Kidney epithelial cell (primary cell): ENCODE data around the gene CERS1. TPM values are rescaled to one million over a fixed set of nuclear protein-coding genes. Genes with fewer than 3 reads are reported as not detected.
"Not testable (repeated sequence)": the region's sequence is repeated elsewhere in the genome, so short reads cannot be mapped to it uniquely, and the experiment has no call there.

Source experiments
- DNase-seq: peaks from one replicate; pipeline ENCODE4 v3.0.0-alpha.2; 2010; ENCODE audit warnings: low read depth
- H3K27me3 ChIP-seq: 2 replicates; pipeline ENCODE4 v1.6.0; 2011; ENCODE audit warnings: low read length; ENCODE audit not compliant: control insufficient read depth, insufficient read depth
- H3K36me3 ChIP-seq: 2 replicates; pipeline ENCODE4 v1.5.1; 2011; ENCODE audit warnings: low read length; ENCODE audit not compliant: control insufficient read depth, insufficient read depth
- H3K4me3 ChIP-seq: 2 replicates; pipeline ENCODE4 v1.5.1; 2011; ENCODE audit warnings: low read depth, mild to moderate bottlenecking, control low read depth, low read length
- total RNA-seq: library from RNA; depleted of rRNA; stranded (reverse); fragments of >200 nt; gene quantifications from 2 replicates; pipeline ENCODE4 v1.2.3, GENCODE V29; 2015
- TF ChIP-seq, protein P1 (sequence below): IDR thresholded peaks from 2 replicates; pipeline ENCODE4 v1.5.1; 2011; ENCODE audit warnings: mild to moderate bottlenecking, moderate library complexity, low read length, control low read depth, inconsistent platforms; ENCODE audit not compliant: insufficient read depth, poor library complexity, severe bottlenecking

CERS1 gene
- total RNA-seq, 1 donor from 2014 or later, result 2.9 TPM

DNA sequence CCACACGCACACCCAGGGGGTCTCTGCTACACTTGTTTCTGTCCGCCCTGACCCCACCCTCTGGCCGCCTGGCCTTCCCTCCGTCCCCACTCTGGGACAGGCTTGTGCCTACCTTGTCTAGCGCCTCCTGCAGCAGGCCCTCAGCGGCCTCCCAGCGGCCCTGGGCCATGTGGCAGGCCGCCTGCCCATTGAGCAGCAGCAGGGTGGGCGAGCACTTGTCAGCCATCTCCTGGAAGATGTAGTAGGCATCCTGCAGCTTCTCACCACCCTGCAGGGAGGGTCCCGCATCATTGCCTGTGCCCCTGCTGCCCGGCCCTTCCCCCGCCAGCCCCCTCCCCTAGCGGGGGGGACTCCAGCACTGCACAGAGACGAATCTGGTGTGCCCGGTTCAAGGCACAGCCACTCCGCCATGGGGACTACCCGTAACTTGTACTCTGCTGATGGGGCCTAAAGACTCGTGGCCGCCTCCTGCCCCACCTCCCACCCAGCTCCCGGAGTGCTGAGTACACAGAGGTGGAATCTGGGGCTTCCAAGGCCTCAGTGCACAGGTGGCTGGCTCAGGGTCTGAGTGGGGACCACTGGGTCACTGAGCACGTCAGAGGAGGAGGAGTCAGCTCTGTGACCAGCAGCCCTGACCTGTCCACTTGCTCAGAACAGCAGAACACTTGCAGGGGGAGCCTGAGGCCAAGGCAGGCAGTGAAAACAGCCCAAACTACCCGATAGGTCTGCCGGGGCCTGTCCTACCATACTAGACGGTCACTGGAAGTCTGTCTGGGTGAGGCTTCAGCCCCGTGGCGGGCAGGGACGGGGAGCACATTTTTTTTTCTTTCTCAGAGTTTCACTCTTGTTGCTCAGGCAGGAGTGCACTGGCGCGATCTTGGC lies 7.4 kb upstream of the CERS1 start:
- H3K36me3 ChIP-seq, result peaks cover 2% of the 10 kb centered on the region
- no peaks in the 10 kb centered on the region for H3K27me3 ChIP-seq
- no peak overlapping the region for H3K4me3 ChIP-seq
- TF ChIP-seq, protein P1, sequence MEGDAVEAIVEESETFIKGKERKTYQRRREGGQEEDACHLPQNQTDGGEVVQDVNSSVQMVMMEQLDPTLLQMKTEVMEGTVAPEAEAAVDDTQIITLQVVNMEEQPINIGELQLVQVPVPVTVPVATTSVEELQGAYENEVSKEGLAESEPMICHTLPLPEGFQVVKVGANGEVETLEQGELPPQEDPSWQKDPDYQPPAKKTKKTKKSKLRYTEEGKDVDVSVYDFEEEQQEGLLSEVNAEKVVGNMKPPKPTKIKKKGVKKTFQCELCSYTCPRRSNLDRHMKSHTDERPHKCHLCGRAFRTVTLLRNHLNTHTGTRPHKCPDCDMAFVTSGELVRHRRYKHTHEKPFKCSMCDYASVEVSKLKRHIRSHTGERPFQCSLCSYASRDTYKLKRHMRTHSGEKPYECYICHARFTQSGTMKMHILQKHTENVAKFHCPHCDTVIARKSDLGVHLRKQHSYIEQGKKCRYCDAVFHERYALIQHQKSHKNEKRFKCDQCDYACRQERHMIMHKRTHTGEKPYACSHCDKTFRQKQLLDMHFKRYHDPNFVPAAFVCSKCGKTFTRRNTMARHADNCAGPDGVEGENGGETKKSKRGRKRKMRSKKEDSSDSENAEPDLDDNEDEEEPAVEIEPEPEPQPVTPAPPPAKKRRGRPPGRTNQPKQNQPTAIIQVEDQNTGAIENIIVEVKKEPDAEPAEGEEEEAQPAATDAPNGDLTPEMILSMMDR, result no peak
- no peak for DNase-seq

DNA sequence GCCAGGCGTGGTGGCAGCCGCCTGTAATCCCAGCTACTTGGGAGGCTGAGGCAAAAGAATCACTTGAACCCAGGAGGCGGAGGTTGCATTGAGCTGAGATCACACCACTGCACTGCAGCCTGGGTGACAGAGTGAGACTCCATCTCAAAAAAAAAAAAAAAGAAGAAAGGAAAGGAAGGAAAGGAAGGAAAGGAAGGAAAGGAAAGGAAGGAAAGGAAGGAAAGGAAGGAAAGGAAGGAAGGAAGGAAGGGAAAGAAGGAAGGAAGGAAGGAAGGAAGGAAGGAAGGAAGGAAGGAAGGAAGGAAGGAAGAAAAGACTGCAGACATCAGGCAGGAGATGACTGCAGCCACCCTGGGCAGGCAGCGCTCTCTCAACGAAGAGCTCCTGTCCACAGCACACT lies 6.6 kb upstream of the CERS1 start:
- not testable (repeated sequence) for H3K36me3 ChIP-seq, DNase-seq, H3K4me3 ChIP-seq, H3K27me3 ChIP-seq

DNA sequence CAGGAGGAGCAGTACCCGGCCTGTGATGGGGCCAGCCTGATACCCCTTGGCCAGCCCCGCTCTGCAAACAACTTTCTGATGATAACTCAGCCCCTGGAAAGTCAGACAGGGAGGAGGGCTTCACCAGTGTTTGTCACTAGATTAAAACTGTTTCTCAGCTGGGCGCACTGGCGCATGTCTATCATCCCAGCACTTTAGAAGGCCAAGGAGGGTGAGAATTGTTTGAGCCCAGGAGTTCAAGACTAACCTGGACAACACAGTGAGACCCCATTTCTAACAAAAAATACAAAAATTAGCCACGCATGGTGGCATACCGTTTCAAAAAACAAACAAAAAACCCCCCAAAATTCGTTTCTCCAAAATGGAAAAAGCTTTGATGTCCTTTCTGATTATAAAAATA lies 5.5 kb upstream of the CERS1 start:
- DNase-seq, result no peak
- TF ChIP-seq, protein P1, result no peak
- Histone ChIP-seq H3K36me3 (peaks cover 2% of the 10 kb centered on the region), H3K27me3 (peaks cover 5% of the 10 kb centered on the region), H3K4me3 (no peak overlapping the region)

DNA sequence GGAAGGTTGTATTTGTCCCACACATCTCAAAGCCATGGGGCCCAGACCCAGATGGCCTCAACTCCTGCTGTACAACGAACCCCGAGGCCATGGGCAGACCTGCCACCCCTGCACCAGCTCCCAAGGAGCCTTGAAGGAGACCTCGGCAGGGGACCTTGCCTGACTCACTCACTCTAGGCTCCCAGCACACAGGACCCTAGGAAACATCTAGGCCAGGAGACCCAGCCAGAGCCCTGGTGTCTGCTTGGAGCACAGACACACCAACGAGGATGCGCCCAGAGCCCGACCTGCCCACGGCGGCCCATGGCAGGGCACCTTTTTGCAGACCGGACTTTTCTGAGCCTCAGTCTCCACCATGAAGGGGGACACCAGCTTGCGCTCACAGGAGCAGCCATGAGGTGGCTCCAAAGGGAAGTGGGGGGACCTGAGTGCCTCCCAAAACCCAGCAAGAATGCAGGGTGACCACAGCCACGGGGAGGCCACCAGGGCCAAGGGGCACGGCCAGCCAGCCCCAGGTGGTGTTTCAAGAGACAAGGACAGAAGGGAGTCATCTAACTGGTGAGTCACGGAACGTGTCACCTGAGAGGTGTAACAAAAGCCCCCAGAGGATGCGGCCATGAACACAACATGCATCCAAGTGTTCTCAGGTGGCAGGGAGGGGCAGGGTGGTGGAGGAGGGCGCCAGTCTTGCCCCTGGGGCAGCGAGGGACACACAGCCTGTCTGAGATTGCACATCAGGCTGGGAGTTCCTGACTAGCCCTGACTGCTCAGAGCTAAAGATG lies 4.9 kb upstream of the CERS1 start:
- Histone ChIP-seq H3K27me3 (peaks cover 7% of the 10 kb centered on the region), H3K4me3 (no peak overlapping the region), H3K36me3 (peaks cover 2% of the 10 kb centered on the region)
- no peak for DNase-seq
- TF ChIP-seq, protein P1, result no peak

DNA sequence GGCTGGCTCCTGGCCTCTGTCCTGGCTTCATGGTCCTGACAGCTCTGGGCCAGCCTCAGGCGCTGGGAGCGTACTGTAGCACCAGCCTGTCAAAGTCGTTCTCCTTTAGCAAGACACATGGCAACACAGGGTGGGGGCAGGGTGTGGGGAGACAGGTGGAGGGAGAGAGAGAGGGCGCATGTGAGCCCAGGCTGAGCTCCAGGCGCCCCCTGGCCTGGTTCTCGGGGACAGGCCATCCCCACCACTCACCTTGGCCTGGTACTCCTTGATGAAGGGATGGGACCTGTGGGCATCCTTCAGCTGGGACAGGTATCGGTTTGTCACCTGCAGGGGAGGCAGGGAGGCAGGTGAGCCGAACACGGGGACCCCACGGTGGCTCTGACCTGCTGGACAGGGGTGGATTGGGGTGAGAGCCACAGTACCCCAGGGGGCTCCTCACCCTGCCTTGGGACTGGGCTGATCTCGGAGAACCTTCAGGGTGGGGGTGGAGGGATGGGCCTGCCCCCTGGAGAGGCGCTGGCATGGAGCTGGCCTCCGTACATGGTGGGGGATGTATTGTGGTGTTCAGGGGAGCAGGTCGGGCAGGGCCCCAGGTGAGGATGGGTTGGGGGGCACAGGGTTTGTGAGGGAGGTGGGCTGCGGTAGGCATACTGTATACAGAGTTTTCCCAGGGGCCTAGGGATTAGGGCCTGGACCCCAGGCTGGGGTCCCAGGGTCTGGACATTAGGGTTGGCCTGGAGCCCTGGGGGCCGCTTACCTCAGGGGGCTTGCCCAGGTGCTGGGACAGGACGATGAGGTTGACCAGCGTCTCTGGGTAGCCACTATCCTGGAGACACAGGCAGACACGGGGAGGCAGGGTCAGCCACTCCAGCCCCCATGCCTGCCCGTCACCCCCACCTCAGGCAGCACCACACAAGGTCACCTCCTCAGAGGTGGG lies 3.9 kb upstream of the CERS1 start:
- TF ChIP-seq, protein P1, result no peak
- Histone ChIP-seq H3K36me3 (no peaks in the 10 kb centered on the region), H3K4me3 (no peak overlapping the region), H3K27me3 (peaks cover 14% of the 10 kb centered on the region)
- no peak for DNase-seq
